ENCODE results near the gene FOXK2. TPM values are rescaled to one million over a fixed set of nuclear protein-coding genes. Genes with fewer than 3 reads are reported as not detected.
"Not testable (repeated sequence)": the region's sequence is repeated elsewhere in the genome, so short reads cannot be mapped to it uniquely, and the experiment has no call there.

FOXK2 gene
- total and polyA plus RNA-seq, 7 experiments from 2014 or later = 4.2 to 67.1 (median 42.3) TPM

DNA sequence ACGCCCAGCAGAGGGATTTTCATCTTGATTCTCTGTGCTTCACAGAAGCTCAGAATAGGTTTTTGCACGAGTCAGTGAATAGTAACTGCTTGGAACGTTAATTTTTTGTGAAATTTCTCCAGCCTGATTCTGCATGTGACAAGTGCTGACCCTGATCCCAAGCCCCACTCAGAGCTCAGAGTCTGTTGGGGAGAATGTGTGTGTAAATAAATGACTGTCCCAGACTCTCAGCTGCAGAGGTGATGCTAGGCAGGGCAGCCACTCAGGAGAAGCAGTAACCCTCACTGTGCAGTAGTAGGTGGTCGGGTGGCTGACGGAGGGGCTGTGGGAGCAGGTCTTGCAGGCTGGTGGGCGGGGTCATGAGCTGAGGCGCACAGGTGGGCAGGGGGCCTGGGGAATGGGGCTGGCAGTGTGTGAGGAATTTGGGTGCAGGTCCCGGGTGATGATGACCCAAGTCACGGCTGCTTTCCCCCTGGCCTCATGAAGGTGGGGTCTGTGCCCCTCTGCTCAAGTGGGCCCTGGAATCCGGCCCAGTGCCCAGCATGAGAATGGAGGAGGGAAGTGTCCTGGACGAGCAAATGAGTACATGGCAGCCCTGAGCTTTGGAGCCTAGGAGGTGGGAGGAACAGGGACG, 16.3 kb upstream of the FOXK2 start:
- Mint-ChIP-seq H3K4me3 (no peak overlapping the region), H3K9me3 (no peaks in the 10 kb centered on the region), H3K4me1 (peaks cover 0 to 11% (median 1%) of the 10 kb centered on the region in 7 donors), H3K36me3 (no peaks in the 10 kb centered on the region), H3K27me3 (peaks cover 0 to 2% (median 0%) of the 10 kb centered on the region in 5 donors), H3K27ac (no peak overlapping the region)
- DNase-seq (no peak), ATAC-seq (no peak)
- Histone ChIP-seq H3K27ac (ENCODE audit: low read depth, low read length) (no peak overlapping the region), H3K27me3 (ENCODE audit: control insufficient read depth in 2 of 2, insufficient read depth in 2 of 2, low read length in 2 of 2) (no peaks in the 10 kb centered on the region), H3K9me3 (ENCODE audit: control insufficient read depth in 2 of 3, low read length in 3 of 3) (no peaks in the 10 kb centered on the region), H3K4me1 (ENCODE audit: control insufficient read depth in 2 of 2, insufficient read depth in 2 of 2, low read length in 2 of 2) (no peaks in the 10 kb centered on the region), H3K36me3 (ENCODE audit: control insufficient read depth in 2 of 3, insufficient read depth in 3 of 3, low read length in 3 of 3) (no peaks in the 10 kb centered on the region), H3K4me3 (ENCODE audit: low read length) (no peak overlapping the region)
- ChIA-PET POLR2A (no interaction called here), CTCF (no interaction called here)
- intact Hi-C loops (cut with micrococcal nuclease) = no loop called here

DNA sequence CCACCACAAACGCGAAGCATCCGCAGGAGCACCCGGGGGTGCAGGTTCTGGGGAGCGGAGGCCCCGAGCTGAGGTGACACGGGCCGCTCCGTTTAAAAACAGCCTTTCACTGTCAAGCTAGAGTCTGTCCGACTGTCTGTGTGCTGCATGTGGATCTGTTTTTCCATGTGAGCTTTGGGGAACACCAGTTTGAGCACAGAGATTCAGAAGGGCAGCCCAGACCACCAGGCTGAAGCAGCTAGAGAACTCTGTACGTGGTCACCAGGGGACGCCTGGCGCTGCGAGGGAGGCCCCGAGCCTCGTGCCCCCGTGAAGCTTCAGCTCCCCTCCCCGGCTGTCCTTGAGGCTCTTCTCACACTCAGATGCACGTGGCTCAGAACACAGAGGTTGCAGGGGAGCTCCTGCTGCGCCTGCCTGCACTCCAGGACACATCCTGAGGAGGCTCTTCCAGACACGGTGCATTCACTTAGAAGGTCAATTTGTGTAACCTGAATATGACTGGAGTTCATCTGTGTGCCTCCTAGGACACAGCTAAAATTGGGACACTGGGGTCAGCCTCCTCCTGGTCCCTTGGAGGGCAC, 15.7 kb upstream of the FOXK2 start:
- ChIA-PET CTCF (no interaction called here), POLR2A (no interaction called here)
- ATAC-seq (no peak), DNase-seq (no peak)
- Histone ChIP-seq H3K9me3 (ENCODE audit: control insufficient read depth in 2 of 3, low read length in 3 of 3) (no peaks in the 10 kb centered on the region), H3K27ac (ENCODE audit: low read depth, low read length) (no peak overlapping the region), H3K4me3 (ENCODE audit: low read length) (no peak overlapping the region), H3K27me3 (ENCODE audit: control insufficient read depth in 2 of 2, insufficient read depth in 2 of 2, low read length in 2 of 2) (no peaks in the 10 kb centered on the region), H3K4me1 (ENCODE audit: control insufficient read depth in 2 of 2, insufficient read depth in 2 of 2, low read length in 2 of 2) (no peaks in the 10 kb centered on the region), H3K36me3 (ENCODE audit: control insufficient read depth in 2 of 3, insufficient read depth in 3 of 3, low read length in 3 of 3) (no peaks in the 10 kb centered on the region)
- intact Hi-C loops (cut with micrococcal nuclease) = no loop called here
- H3K4me1 Mint-ChIP-seq = peaks cover 0 to 10% (median 0%) of the 10 kb centered on the region in 7 donors
- peaks cover 0 to 2% (median 0%) of the 10 kb centered on the region in 5 donors for H3K27me3 Mint-ChIP-seq
- no peak overlapping the region for H3K27ac Mint-ChIP-seq
- no peaks in the 10 kb centered on the region for H3K36me3 Mint-ChIP-seq
- H3K9me3 Mint-ChIP-seq = no peaks in the 10 kb centered on the region
- H3K4me3 Mint-ChIP-seq = no peak overlapping the region

DNA sequence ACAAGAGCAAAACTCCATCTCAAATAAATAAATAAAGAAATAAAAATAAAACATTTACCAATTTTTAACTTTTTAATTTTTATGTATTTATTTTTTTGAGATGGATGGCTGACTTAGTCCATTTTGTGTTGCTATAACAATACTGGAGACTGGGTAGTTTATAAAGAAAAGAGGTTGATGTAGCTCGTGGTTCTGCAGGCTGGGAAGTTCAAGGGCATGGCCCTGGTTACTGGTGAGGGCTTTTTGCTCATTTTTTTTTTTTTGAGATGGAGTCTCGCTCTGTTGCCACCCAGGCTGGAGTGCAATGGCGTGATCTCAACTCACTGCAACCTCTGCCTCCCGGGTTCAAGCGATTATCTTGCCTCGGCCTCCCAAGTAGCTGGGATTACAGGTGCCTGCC, 14.2 kb upstream of the FOXK2 start:
- no peaks in the 10 kb centered on the region for H3K4me1 ChIP-seq (ENCODE audit: control insufficient read depth in 2 of 2, insufficient read depth in 2 of 2, low read length in 2 of 2)
- ChIA-PET CTCF (no interaction called here), POLR2A (no interaction called here)
- Mint-ChIP-seq H3K4me3 (no peak overlapping the region), H3K27ac (no peak overlapping the region), H3K9me3 (no peaks in the 10 kb centered on the region), H3K4me1 (peaks cover 0 to 7% (median 0%) of the 10 kb centered on the region in 7 donors), H3K27me3 (no peaks in the 10 kb centered on the region), H3K36me3 (no peaks in the 10 kb centered on the region)
- H3K36me3 ChIP-seq (ENCODE audit: control insufficient read depth in 2 of 3, insufficient read depth in 3 of 3, low read length in 3 of 3) = no peaks in the 10 kb centered on the region
- no peak for DNase-seq
- intact Hi-C loops (cut with micrococcal nuclease) = no loop called here
- ATAC-seq = no peak
- H3K4me3 ChIP-seq (ENCODE audit: low read length) = no peak overlapping the region
- H3K27ac ChIP-seq (ENCODE audit: low read depth, low read length) = no peak overlapping the region
- no peaks in the 10 kb centered on the region for H3K9me3 ChIP-seq (ENCODE audit: control insufficient read depth in 2 of 3, low read length in 3 of 3)
- H3K27me3 ChIP-seq (ENCODE audit: control insufficient read depth in 2 of 2, insufficient read depth in 2 of 2, low read length in 2 of 2) = no peaks in the 10 kb centered on the region

DNA sequence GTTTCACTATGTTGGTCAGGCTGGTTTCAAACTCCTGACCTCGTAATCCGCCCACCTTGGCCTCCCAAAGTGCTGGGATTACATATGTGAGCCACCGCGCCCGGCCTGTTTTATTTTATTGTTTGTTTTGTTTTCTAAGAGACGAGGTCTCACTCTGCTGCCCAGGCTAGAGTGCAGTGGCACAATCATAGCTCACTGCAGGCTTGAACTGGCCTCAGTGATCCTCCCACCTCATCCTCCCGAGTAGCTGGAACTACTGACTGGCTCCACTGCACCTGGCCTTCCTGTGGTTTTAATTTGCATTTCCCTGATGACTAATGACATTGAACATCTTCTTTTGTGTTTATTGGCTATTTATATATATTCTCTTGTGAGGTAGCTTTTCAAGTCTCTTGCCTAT, 13.1 kb upstream of the FOXK2 start:
- H3K4me1 ChIP-seq (ENCODE audit: control insufficient read depth in 2 of 2, insufficient read depth in 2 of 2, low read length in 2 of 2); H3K9me3 ChIP-seq (ENCODE audit: control insufficient read depth in 2 of 3, low read length in 3 of 3); H3K4me3 Mint-ChIP-seq; ATAC-seq; H3K4me3 ChIP-seq (ENCODE audit: low read length); CTCF ChIA-PET; H3K36me3 Mint-ChIP-seq; H3K27me3 Mint-ChIP-seq; H3K27me3 ChIP-seq (ENCODE audit: control insufficient read depth in 2 of 2, insufficient read depth in 2 of 2, low read length in 2 of 2); H3K27ac Mint-ChIP-seq; intact Hi-C loops (cut with micrococcal nuclease); H3K36me3 ChIP-seq (ENCODE audit: control insufficient read depth in 2 of 3, insufficient read depth in 3 of 3, low read length in 3 of 3); H3K27ac ChIP-seq (ENCODE audit: low read depth, low read length); H3K9me3 Mint-ChIP-seq: not testable (repeated sequence)
- DNase-seq = peak in 1 of 9 donors; percentile 48
- POLR2A ChIA-PET = interaction anchor here (1.5 to 1.6 kb wide), 2 partner anchors 9 to 13 kb away, joined by 4 to 5 read pairs; partner anchors contain the start of gene FOXK2
- peaks cover 0 to 10% (median 0%) of the 10 kb centered on the region in 7 donors for H3K4me1 Mint-ChIP-seq

DNA sequence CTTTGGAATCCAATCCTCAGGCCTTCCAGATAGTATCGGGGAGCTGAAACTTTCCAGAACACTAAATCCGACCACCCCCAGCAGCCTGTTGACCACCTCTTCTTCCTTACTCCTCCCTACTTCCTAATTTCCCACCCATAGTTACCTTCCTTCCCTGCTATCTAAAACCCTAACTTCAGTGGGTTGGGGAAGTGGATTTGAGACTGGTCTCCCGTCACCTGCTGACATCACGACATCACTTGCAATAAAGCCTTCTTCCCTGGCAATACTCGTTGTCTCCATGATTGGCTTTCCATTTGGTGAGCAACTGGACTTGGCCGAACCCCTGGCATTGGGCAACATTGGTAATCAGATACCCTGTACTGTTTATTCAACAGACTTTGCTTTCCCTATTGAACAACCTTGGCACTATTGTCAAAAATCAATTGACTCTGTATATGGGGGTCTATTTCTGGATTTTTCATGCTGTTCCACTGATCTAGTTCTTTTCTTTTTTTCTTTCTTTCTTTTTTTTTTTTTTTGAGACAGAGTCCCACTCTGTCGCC, 11.8 kb upstream of the FOXK2 start:
- no peak overlapping the region for H3K4me3 Mint-ChIP-seq
- H3K36me3 Mint-ChIP-seq = no peaks in the 10 kb centered on the region
- intact Hi-C loops (cut with micrococcal nuclease) = no loop called here
- H3K27ac Mint-ChIP-seq = no peak overlapping the region
- Histone ChIP-seq H3K9me3 (ENCODE audit: control insufficient read depth in 2 of 3, low read length in 3 of 3) (no peaks in the 10 kb centered on the region), H3K27me3 (ENCODE audit: control insufficient read depth in 2 of 2, insufficient read depth in 2 of 2, low read length in 2 of 2) (no peaks in the 10 kb centered on the region), H3K36me3 (ENCODE audit: control insufficient read depth in 2 of 3, insufficient read depth in 3 of 3, low read length in 3 of 3) (no peaks in the 10 kb centered on the region), H3K4me1 (ENCODE audit: control insufficient read depth in 2 of 2, insufficient read depth in 2 of 2, low read length in 2 of 2) (no peaks in the 10 kb centered on the region), H3K27ac (ENCODE audit: low read depth, low read length) (no peak overlapping the region), H3K4me3 (ENCODE audit: low read length) (no peak overlapping the region)
- peaks cover 0 to 14% (median 0%) of the 10 kb centered on the region in 7 donors for H3K4me1 Mint-ChIP-seq
- DNase-seq (no peak), ATAC-seq (no peak)
- ChIA-PET POLR2A (interaction anchor here (1.5 to 1.6 kb wide), 2 partner anchors 10 to 11 kb away, joined by 4 to 5 read pairs; partner anchors contain the start of gene FOXK2), CTCF (no interaction called here)
- H3K27me3 Mint-ChIP-seq = no peaks in the 10 kb centered on the region
- no peaks in the 10 kb centered on the region for H3K9me3 Mint-ChIP-seq

DNA sequence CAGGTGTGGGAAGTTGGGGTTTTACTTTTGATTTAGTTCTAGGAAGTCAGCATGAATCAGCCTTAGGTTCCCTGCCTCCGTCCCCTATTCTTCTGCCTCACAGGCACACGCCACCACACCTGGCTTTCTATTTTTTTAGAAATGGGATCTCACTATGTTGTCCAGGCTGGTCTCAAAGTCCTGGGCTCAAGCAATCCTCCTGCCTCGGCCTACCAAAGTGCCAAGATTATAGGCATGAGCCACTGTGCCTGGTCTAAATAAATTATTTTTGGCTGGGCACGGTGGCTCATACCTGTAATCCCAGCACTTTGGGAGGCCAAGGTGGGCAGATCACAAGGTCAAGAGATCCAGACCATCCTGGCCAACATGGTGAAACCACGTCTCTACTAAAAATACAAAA, 7.9 kb upstream of the FOXK2 start:
- H3K27ac Mint-ChIP-seq; ATAC-seq; intact Hi-C loops (cut with micrococcal nuclease); POLR2A ChIA-PET; H3K4me3 Mint-ChIP-seq; H3K4me1 ChIP-seq (ENCODE audit: control insufficient read depth in 2 of 2, insufficient read depth in 2 of 2, low read length in 2 of 2); H3K36me3 Mint-ChIP-seq; H3K9me3 ChIP-seq (ENCODE audit: control insufficient read depth in 2 of 3, low read length in 3 of 3); H3K4me3 ChIP-seq (ENCODE audit: low read length); CTCF ChIA-PET; H3K4me1 Mint-ChIP-seq; H3K9me3 Mint-ChIP-seq; H3K27me3 Mint-ChIP-seq; H3K27ac ChIP-seq (ENCODE audit: low read depth, low read length); H3K27me3 ChIP-seq (ENCODE audit: control insufficient read depth in 2 of 2, insufficient read depth in 2 of 2, low read length in 2 of 2); H3K36me3 ChIP-seq (ENCODE audit: control insufficient read depth in 2 of 3, insufficient read depth in 3 of 3, low read length in 3 of 3); DNase-seq: not testable (repeated sequence)

DNA sequence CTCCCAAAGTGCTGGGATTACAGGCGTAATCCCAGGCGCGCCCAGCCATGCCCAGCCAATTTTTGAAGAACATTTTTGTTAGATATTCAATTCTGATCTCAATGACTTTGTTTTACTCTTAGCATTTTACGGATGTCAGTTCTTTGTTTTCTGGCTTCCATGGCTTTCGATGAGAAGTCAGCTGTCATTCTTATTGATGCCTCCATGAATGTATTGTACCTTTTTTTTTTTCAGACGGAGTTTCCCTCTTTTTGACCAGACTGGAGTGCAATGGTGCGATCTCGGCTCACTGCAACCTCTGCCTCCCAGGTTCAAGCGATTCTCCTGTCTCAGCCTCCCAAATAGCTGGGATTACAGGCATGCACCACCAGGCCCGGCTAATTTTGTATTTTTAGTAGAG, 5.7 kb upstream of the FOXK2 start:
- H3K4me1 Mint-ChIP-seq; ATAC-seq; H3K9me3 Mint-ChIP-seq; H3K4me3 ChIP-seq (ENCODE audit: low read length); H3K27me3 ChIP-seq (ENCODE audit: control insufficient read depth in 2 of 2, insufficient read depth in 2 of 2, low read length in 2 of 2); H3K36me3 ChIP-seq (ENCODE audit: control insufficient read depth in 2 of 3, insufficient read depth in 3 of 3, low read length in 3 of 3); CTCF ChIA-PET; H3K9me3 ChIP-seq (ENCODE audit: control insufficient read depth in 2 of 3, low read length in 3 of 3); H3K4me1 ChIP-seq (ENCODE audit: control insufficient read depth in 2 of 2, insufficient read depth in 2 of 2, low read length in 2 of 2); H3K27ac Mint-ChIP-seq; DNase-seq; H3K27me3 Mint-ChIP-seq; POLR2A ChIA-PET; H3K36me3 Mint-ChIP-seq; H3K27ac ChIP-seq (ENCODE audit: low read depth, low read length); H3K4me3 Mint-ChIP-seq; intact Hi-C loops (cut with micrococcal nuclease): not testable (repeated sequence)
